HEK293 (cell line): Measurements from ENCODE around the gene DBF4B.

Source experiments
- CTCF ChIA-PET: fragments of 350-600 bp; formaldehyde crosslinking; extraction: SDS; loops from one replicate; lab custom pipeline; 2021; ENCODE audit warnings: antibody characterized with exemption; lab: Yijun Ruan, JAX
- POLR2A ChIA-PET: fragments of 300-600 bp; formaldehyde crosslinking; extraction: SDS; loops from one replicate; lab custom pipeline; 2020; ENCODE audit warnings: antibody characterized with exemption, inconsistent platforms; lab: Yijun Ruan, JAX
- H3K27ac ChIP-seq: fragments of 200-500 bp; sonication (Bioruptor generic); 2 replicates; pipeline ENCODE4 v1.5.1; 2014; ENCODE audit warnings: low read depth, low read length, control low read depth, inconsistent platforms; ENCODE audit errors: extremely low read depth
- H3K36me3 ChIP-seq, 2 experiments: fragments of 200-500 bp in 1 of 2; sonication (Bioruptor generic) in 1 of 2; 1 replicate in 1 of 2; 2 replicates in 1 of 2; pipeline ENCODE4 v1.5.1; 2014 to 2017; ENCODE audit warnings: inconsistent platforms in 2 of 2, low read length in 2 of 2; ENCODE audit not compliant: control insufficient read depth in 2 of 2, insufficient read depth in 1 of 2
- H3K4me1 ChIP-seq: fragments of 200-500 bp; sonication (Bioruptor generic); 2 replicates; pipeline ENCODE4 v1.5.1; 2014; ENCODE audit warnings: mild to moderate bottlenecking, low read length, inconsistent platforms; ENCODE audit not compliant: control insufficient read depth, insufficient read depth
- H3K4me3 ChIP-seq: 2 replicates; pipeline ENCODE4 v1.5.1; 2011; ENCODE audit warnings: low read depth, mild to moderate bottlenecking, control low read depth, low read length, moderate library complexity
- H3K9me3 ChIP-seq: fragments of 200-500 bp; sonication (Bioruptor generic); 2 replicates; pipeline ENCODE4 v1.5.1; 2014; ENCODE audit warnings: low read depth, low read length, inconsistent platforms; ENCODE audit not compliant: control insufficient read depth, insufficient read depth
- ATF2 ChIP-seq: fragments of 450-650 bp; formaldehyde crosslinking; IDR thresholded peaks from 2 replicates; pipeline ENCODE4 v1.5.1; 2016; ENCODE audit warnings: missing biosample characterization, missing genetic modification characterization, low read depth
- KLF7 ChIP-seq: fragments of 450-650 bp; formaldehyde crosslinking; IDR thresholded peaks from 2 replicates; pipeline ENCODE4 v1.5.1; 2016; ENCODE audit warnings: missing biosample characterization, missing genetic modification characterization, borderline replicate concordance
- OVOL3 ChIP-seq: fragments of 450-650 bp; formaldehyde crosslinking; IDR thresholded peaks from 2 replicates; pipeline ENCODE4 v1.5.1; 2016; ENCODE audit warnings: missing biosample characterization, missing genetic modification characterization
- ZBTB21 ChIP-seq: fragments of 450-650 bp; formaldehyde crosslinking; IDR thresholded peaks from 2 replicates; pipeline ENCODE4 v1.5.1; 2017; ENCODE audit warnings: missing biosample characterization, missing genetic modification characterization
- ZFHX2 ChIP-seq: fragments of 450-650 bp; formaldehyde crosslinking; conservative IDR thresholded peaks from 2 replicates; pipeline ENCODE4 v1.5.1; 2016; ENCODE audit warnings: missing biosample characterization, missing genetic modification characterization
- ZNF140 ChIP-seq: fragments of 450-650 bp; formaldehyde crosslinking; IDR thresholded peaks from 2 replicates; pipeline ENCODE4 v1.5.1; 2016; ENCODE audit warnings: missing biosample characterization, missing genetic modification characterization
- ZNF146 ChIP-seq: fragments of 450-650 bp; formaldehyde crosslinking; IDR thresholded peaks from 2 replicates; pipeline ENCODE4 v1.5.1; 2016; ENCODE audit warnings: missing biosample characterization, missing genetic modification characterization
- ZNF19 ChIP-seq: fragments of 450-650 bp; formaldehyde crosslinking; IDR thresholded peaks from 2 replicates; pipeline ENCODE4; 2016; ENCODE audit warnings: missing biosample characterization, missing genetic modification characterization, low read depth
- ZNF341 ChIP-seq: fragments of 450-650 bp; formaldehyde crosslinking; IDR thresholded peaks from 2 replicates; pipeline ENCODE4; 2016; ENCODE audit warnings: low read depth, missing biosample characterization, missing genetic modification characterization
- ZNF366 ChIP-seq: fragments of 450-650 bp; formaldehyde crosslinking; conservative IDR thresholded peaks from 2 replicates; pipeline ENCODE4 v1.5.1; 2016; ENCODE audit warnings: missing biosample characterization, missing genetic modification characterization
- ZNF426 ChIP-seq: fragments of 450-650 bp; formaldehyde crosslinking; IDR thresholded peaks from 2 replicates; pipeline ENCODE4 v1.5.1; 2017; ENCODE audit warnings: missing biosample characterization, missing genetic modification characterization, mild to moderate bottlenecking, inconsistent platforms, moderate library complexity
- ZNF433 ChIP-seq: fragments of 450-650 bp; formaldehyde crosslinking; IDR thresholded peaks from 2 replicates; pipeline ENCODE4 v1.5.1; 2016; ENCODE audit warnings: missing biosample characterization, missing genetic modification characterization, low read depth
- ZNF596 ChIP-seq: fragments of 450-650 bp; IDR thresholded peaks from 2 replicates; pipeline ENCODE4 v1.5.0; 2018; ENCODE audit warnings: missing biosample characterization, mild to moderate bottlenecking, missing genetic modification characterization, moderate library complexity
- TF ChIP-seq, protein P1 (sequence below): fragments of 450-650 bp; formaldehyde crosslinking; IDR thresholded peaks from 2 replicates; pipeline ENCODE4 v1.5.1; 2016; ENCODE audit warnings: missing biosample characterization, missing genetic modification characterization, borderline replicate concordance
- TF ChIP-seq, protein P2 (sequence below): fragments of 450-650 bp; formaldehyde crosslinking; IDR thresholded peaks from 2 replicates; pipeline ENCODE4 v1.5.1; 2016; ENCODE audit warnings: missing biosample characterization, missing genetic modification characterization
- TF ChIP-seq, protein P3 (sequence below): fragments of 450-650 bp; formaldehyde crosslinking; IDR thresholded peaks from 2 replicates; pipeline ENCODE4 v1.5.1; 2017; ENCODE audit warnings: missing biosample characterization, missing genetic modification characterization

Gene DBF4B

GRCh38 chr17:44772308-44773045 is 64.0 kb downstream of the DBF4B start (continued):
- TF ChIP-seq ZNF426, result no peak
- TF ChIP-seq ZNF140 (tag by site-specific recombination), result no peak
- TF ChIP-seq, protein P1, sequence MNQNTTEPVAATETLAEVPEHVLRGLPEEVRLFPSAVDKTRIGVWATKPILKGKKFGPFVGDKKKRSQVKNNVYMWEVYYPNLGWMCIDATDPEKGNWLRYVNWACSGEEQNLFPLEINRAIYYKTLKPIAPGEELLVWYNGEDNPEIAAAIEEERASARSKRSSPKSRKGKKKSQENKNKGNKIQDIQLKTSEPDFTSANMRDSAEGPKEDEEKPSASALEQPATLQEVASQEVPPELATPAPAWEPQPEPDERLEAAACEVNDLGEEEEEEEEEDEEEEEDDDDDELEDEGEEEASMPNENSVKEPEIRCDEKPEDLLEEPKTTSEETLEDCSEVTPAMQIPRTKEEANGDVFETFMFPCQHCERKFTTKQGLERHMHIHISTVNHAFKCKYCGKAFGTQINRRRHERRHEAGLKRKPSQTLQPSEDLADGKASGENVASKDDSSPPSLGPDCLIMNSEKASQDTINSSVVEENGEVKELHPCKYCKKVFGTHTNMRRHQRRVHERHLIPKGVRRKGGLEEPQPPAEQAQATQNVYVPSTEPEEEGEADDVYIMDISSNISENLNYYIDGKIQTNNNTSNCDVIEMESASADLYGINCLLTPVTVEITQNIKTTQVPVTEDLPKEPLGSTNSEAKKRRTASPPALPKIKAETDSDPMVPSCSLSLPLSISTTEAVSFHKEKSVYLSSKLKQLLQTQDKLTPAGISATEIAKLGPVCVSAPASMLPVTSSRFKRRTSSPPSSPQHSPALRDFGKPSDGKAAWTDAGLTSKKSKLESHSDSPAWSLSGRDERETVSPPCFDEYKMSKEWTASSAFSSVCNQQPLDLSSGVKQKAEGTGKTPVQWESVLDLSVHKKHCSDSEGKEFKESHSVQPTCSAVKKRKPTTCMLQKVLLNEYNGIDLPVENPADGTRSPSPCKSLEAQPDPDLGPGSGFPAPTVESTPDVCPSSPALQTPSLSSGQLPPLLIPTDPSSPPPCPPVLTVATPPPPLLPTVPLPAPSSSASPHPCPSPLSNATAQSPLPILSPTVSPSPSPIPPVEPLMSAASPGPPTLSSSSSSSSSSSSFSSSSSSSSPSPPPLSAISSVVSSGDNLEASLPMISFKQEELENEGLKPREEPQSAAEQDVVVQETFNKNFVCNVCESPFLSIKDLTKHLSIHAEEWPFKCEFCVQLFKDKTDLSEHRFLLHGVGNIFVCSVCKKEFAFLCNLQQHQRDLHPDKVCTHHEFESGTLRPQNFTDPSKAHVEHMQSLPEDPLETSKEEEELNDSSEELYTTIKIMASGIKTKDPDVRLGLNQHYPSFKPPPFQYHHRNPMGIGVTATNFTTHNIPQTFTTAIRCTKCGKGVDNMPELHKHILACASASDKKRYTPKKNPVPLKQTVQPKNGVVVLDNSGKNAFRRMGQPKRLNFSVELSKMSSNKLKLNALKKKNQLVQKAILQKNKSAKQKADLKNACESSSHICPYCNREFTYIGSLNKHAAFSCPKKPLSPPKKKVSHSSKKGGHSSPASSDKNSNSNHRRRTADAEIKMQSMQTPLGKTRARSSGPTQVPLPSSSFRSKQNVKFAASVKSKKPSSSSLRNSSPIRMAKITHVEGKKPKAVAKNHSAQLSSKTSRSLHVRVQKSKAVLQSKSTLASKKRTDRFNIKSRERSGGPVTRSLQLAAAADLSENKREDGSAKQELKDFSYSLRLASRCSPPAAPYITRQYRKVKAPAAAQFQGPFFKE, result no peak
- TF ChIP-seq ZNF433 (tag by site-specific recombination), result no peak

DNA sequence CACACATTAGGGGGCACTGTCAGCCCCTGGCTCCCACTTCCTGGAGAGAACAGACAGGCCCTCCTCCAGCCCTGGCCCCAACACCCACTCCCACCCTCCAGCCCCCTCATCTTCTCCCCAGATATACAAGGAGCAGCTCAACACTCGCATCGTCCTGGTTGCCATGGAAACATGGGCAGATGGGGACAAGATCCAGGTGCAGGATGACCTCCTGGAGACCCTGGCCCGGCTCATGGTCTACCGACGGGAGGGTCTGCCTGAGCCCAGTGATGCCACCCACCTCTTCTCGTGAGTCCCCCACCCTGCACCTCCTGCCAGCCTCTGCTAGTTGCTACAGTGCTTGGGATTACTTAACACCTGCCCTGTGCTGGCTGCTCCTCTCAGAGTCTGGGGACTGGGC is 64.7 kb downstream of the DBF4B start:
- TF ChIP-seq ZFHX2 (tag by site-specific recombination) (peak; percentile 28; the same call in 1 of the 2 replicates), ZNF341 (0 out of 2 replicates have a peak, but pooled peaks have one; percentile 29)
- TF ChIP-seq, protein P2, sequence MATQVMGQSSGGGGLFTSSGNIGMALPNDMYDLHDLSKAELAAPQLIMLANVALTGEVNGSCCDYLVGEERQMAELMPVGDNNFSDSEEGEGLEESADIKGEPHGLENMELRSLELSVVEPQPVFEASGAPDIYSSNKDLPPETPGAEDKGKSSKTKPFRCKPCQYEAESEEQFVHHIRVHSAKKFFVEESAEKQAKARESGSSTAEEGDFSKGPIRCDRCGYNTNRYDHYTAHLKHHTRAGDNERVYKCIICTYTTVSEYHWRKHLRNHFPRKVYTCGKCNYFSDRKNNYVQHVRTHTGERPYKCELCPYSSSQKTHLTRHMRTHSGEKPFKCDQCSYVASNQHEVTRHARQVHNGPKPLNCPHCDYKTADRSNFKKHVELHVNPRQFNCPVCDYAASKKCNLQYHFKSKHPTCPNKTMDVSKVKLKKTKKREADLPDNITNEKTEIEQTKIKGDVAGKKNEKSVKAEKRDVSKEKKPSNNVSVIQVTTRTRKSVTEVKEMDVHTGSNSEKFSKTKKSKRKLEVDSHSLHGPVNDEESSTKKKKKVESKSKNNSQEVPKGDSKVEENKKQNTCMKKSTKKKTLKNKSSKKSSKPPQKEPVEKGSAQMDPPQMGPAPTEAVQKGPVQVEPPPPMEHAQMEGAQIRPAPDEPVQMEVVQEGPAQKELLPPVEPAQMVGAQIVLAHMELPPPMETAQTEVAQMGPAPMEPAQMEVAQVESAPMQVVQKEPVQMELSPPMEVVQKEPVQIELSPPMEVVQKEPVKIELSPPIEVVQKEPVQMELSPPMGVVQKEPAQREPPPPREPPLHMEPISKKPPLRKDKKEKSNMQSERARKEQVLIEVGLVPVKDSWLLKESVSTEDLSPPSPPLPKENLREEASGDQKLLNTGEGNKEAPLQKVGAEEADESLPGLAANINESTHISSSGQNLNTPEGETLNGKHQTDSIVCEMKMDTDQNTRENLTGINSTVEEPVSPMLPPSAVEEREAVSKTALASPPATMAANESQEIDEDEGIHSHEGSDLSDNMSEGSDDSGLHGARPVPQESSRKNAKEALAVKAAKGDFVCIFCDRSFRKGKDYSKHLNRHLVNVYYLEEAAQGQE (tag by site-specific recombination), result no peak

DNA sequence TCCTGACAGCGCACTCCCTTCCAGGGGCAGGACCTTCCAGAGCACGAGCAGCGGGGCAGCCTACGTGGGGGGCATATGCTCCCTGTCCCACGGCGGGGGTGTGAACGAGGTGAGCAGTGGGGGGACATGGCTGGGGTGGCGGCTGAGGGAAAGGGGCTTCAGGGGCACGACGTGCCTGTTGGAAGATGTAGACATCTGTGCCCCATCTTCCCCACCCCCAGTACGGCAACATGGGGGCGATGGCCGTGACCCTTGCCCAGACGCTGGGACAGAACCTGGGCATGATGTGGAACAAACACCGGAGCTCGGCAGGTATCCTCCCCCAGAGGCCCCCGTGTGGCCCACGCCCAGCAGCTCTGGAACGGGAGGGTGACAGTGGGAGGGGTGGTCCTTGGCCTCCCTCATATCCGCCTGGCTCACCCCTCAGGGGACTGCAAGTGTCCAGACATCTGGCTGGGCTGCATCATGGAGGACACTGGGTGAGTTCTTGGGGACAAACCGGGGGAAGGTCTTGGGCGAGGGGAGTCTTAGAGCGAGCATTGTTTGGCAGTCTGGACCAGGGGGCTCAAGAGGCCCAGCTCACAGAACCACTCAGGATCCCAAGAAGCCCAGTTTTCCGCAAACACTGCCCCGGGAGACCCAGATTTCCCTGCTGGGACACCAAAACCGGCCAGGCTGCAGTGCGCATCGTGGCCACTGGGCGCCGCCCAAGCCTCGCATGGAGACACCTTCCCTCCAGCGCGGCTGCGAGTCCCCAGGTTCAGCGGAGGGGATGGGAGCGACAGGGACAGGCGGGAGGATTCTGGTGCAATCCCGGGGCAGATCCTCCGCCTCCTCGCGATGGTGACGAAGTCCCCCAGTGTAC is 66.0 kb downstream of the DBF4B start:
- H3K36me3 ChIP-seq, result peaks cover 0 to 14% of the 10 kb centered on the region in 2 experiments; a peak in 1 of 3 replicates
- H3K9me3 ChIP-seq, result no peaks in the 10 kb centered on the region
- no peaks in the 10 kb centered on the region for H3K4me1 ChIP-seq
- H3K4me3 ChIP-seq, result peak overlapping the region; percentile 58
- CTCF ChIA-PET, result interaction anchor here (0.6 to 18.2 kb wide), 27 partner anchors 9 to 493 kb away, joined by 3 to 461 read pairs (median 4); a partner anchor contains a TSS
- POLR2A ChIA-PET, result interaction anchor here (1.4 to 1.8 kb wide), 5 partner anchors 46 to 242 kb away, joined by 3 to 9 read pairs (median 6); partner anchors contain the start of gene EFTUD2
- peak overlapping the region; percentile 25; the same call in 1 of the 2 replicates for H3K27ac ChIP-seq
- TF ChIP-seq OVOL3 (tag by site-specific recombination), result no peak
- TF ChIP-seq ZBTB21, result no peak
- TF ChIP-seq, protein P3, sequence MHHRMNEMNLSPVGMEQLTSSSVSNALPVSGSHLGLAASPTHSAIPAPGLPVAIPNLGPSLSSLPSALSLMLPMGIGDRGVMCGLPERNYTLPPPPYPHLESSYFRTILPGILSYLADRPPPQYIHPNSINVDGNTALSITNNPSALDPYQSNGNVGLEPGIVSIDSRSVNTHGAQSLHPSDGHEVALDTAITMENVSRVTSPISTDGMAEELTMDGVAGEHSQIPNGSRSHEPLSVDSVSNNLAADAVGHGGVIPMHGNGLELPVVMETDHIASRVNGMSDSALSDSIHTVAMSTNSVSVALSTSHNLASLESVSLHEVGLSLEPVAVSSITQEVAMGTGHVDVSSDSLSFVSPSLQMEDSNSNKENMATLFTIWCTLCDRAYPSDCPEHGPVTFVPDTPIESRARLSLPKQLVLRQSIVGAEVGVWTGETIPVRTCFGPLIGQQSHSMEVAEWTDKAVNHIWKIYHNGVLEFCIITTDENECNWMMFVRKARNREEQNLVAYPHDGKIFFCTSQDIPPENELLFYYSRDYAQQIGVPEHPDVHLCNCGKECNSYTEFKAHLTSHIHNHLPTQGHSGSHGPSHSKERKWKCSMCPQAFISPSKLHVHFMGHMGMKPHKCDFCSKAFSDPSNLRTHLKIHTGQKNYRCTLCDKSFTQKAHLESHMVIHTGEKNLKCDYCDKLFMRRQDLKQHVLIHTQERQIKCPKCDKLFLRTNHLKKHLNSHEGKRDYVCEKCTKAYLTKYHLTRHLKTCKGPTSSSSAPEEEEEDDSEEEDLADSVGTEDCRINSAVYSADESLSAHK (tag by site-specific recombination), result no peak
- TF ChIP-seq KLF7 (tag by site-specific recombination), result no peak
- no peak for TF ChIP-seq ZNF19 (tag by site-specific recombination)
- no peak for TF ChIP-seq ZNF146
- TF ChIP-seq ZNF433 (tag by site-specific recombination), result no peak
- peak; percentile 38; the same call in 1 of the 2 replicates for TF ChIP-seq ZNF366 (tag by site-specific recombination)
- TF ChIP-seq ZNF596 (tag by site-specific recombination), result no peak
- TF ChIP-seq ATF2 (tag by site-specific recombination), result no peak

More for the DNA sequence above, 64.7 kb downstream of the DBF4B start:
- Histone ChIP-seq H3K36me3 (peaks cover 0 to 14% of the 10 kb centered on the region in 2 experiments; a peak in 1 of 3 replicates), H3K27ac (no peak overlapping the region), H3K9me3 (no peaks in the 10 kb centered on the region), H3K4me1 (no peaks in the 10 kb centered on the region), H3K4me3 (no peak overlapping the region)
- CTCF ChIA-PET, result interaction anchor here (1.2 to 18.2 kb wide), 3 partner anchors 8 to 91 kb away, joined by 3 to 461 read pairs (median 3); no protein-coding TSS in a partner anchor
- POLR2A ChIA-PET, result interaction anchor here (0.7 kb wide), 1 partner anchor 45 kb away, joined by 4 read pairs; no protein-coding TSS in a partner anchor
